GM12878 (cell line): Measurements from ENCODE around the gene PRKCZ. TPM values are rescaled to one million over a fixed set of nuclear protein-coding genes. Genes with fewer than 3 reads are reported as not detected.

Source experiments
- ATAC-seq: fragments of 200-7000 bp; cut with Tn5 transposase; 3 replicates; pipeline ENCODE4 v1.9.1; 2020; ENCODE audit warnings: mild to moderate bottlenecking, moderate library complexity
- BruUV-seq: library from RNA; stranded (reverse); fragments of 400-500 nt; replicated peaks from 2 replicates; lab custom pipeline; 2021; lab: Mats Ljungman, UMichigan
- CTCF ChIA-PET: fragments of 300-600 bp; sonication (Branson Sonifier 250); formaldehyde crosslinking; extraction: SDS; loops from one replicate; lab custom pipeline; 2021; ENCODE audit warnings: inconsistent platforms; lab: Yijun Ruan, JAX
- POLR2A ChIA-PET: fragments of 350-600 bp; formaldehyde crosslinking; extraction: SDS; loops from one replicate; lab custom pipeline; 2021; ENCODE audit warnings: inconsistent platforms; lab: Charles Lee
- RAD21 ChIA-PET: fragments of 300-600 bp; sonication (Branson Sonifier 250); formaldehyde crosslinking; loops from one replicate; lab custom pipeline; 2023; ENCODE audit warnings: antibody characterized with exemption; ENCODE audit not compliant: unreplicated experiment; lab: Charles Lee
- SMC1A ChIA-PET: fragments of 300-600 bp; sonication (Branson Sonifier 250); formaldehyde crosslinking; loops from one replicate; lab custom pipeline; 2023; ENCODE audit not compliant: unreplicated experiment, uncharacterized antibody; lab: Charles Lee
- DNase-seq: peaks from one replicate; pipeline ENCODE4 v3.0.0-alpha.2; 2011; ENCODE audit warnings: low read depth, low spot score
- FAIRE-seq: peaks from 3 replicates; lab custom pipeline; 2011; peaks lifted over from hg19 to GRCh38; lab: Jason Lieb, UNC
- H2AFZ ChIP-seq: 2 replicates; pipeline ENCODE4 v1.6.0; 2011; ENCODE audit warnings: low read depth, low read length, control low read depth; ENCODE audit not compliant: control insufficient read depth
- H3K27ac ChIP-seq: 2 replicates; pipeline ENCODE4 v1.5.1; 2011; ENCODE audit warnings: control low read depth; ENCODE audit not compliant: control insufficient read depth, insufficient read depth
- H3K27me3 ChIP-seq, 2 experiments: replicated peaks in 1 of 2; 2 replicates each; pipeline versions ENCODE4 v1.6.0 to v1.6.1; 2011; ENCODE audit warnings: low read length in 1 of 2; ENCODE audit not compliant: control insufficient read depth in 2 of 2, insufficient read depth in 2 of 2
- H3K36me3 ChIP-seq, 2 experiments: 2 replicates each; pipeline ENCODE4 v1.5.1; 2011; ENCODE audit warnings: low read length in 1 of 2; ENCODE audit not compliant: control insufficient read depth in 2 of 2, insufficient read depth in 2 of 2
- H3K4me1 ChIP-seq: 2 replicates; pipeline ENCODE4 v1.6.1; 2011; ENCODE audit warnings: mild to moderate bottlenecking, low read length, moderate library complexity, mixed read lengths; ENCODE audit not compliant: control insufficient read depth, insufficient read depth
- H3K4me2 ChIP-seq: 2 replicates; pipeline ENCODE4 v1.6.0; 2011; ENCODE audit warnings: control low read depth; ENCODE audit not compliant: control insufficient read depth, insufficient read depth
- H3K4me3 ChIP-seq: fragments of 200-600 bp; sonication (generic); 2 replicates; pipeline ENCODE4 v1.5.1; 2016
- H3K79me2 ChIP-seq: 2 replicates; pipeline ENCODE4 v1.6.0; 2011; ENCODE audit warnings: low read length; ENCODE audit not compliant: control insufficient read depth, insufficient read depth
- H3K9ac ChIP-seq: 2 replicates; pipeline ENCODE4 v1.8.0; 2011; ENCODE audit warnings: low read length, control low read depth, mixed read lengths; ENCODE audit not compliant: control insufficient read depth, insufficient read depth
- H3K9me3 ChIP-seq: replicated peaks from 3 replicates; pipeline ENCODE4 v1.5.1; 2011; ENCODE audit warnings: mild to moderate bottlenecking, low read length; ENCODE audit not compliant: control insufficient read depth, insufficient read depth
- H4K20me1 ChIP-seq: 2 replicates; pipeline ENCODE4 v1.6.0; 2011; ENCODE audit not compliant: control insufficient read depth, insufficient read depth
- POLR2AphosphoS5 ChIP-seq: IDR thresholded peaks from 2 replicates; pipeline ENCODE4 v1.6.1; 2011; ENCODE audit warnings: mild to moderate bottlenecking, low read length, inconsistent platforms
- ZNF274 ChIP-seq: IDR thresholded peaks from one replicate; pipeline ENCODE4 v1.8.0; 2011; ENCODE audit not compliant: insufficient read length, insufficient read depth
- WGBS: methylation state at CpG from one replicate; pipeline ENCODE4 v1.1.6; 2016; ENCODE audit warnings: low lambda C conversion rate; ENCODE audit not compliant: insufficient replicate concordance, insufficient coverage; ENCODE audit errors: missing lambda C conversion rate; 5-methylcytosine and 5-hydroxymethylcytosine counted together
- in situ Hi-C: fragments of 300-500 bp; cut with MboI; formaldehyde crosslinking; loops from 9 replicates; pipeline ENCODE4 v1.14.3; 2018; ENCODE audit warnings: mixed read lengths
- intact Hi-C: fragments of 100-400 bp; cut with micrococcal nuclease; formaldehyde crosslinking; loops from one replicate; pipeline ENCODE4 v1.14.2; 2022; ENCODE audit not compliant: unreplicated experiment
- polyA plus RNA-seq, 11 experiments: library from polyadenylated mRNA; depleted of rRNA in 4 of 11; unstranded in 6 of 11; stranded (reverse) in 5 of 11; fragments of >200 nt; fragmentation: Nextera tagmentation in 4 of 11; fragmentation: Illumina TruSeq in 1 of 11; extraction: Ambion mirVana in 4 of 11; extraction: Trizol in 1 of 11; gene quantifications; 1 replicate in 1 of 11; 2 replicates in 10 of 11; pipeline versions ENCODE4 v1.2.1 to v1.2.3, GENCODE V29; 2011 to 2016; ENCODE audit warnings: inconsistent platforms in 2 of 11, missing spikeins in 2 of 11, low read depth in 1 of 11
- total RNA-seq, 4 experiments: library from RNA; depleted of rRNA in 3 of 4; stranded (reverse); fragments of >200 nt in 3 of 4; fragmentation: Illumina TruSeq in 1 of 4; extraction: Trizol in 1 of 4; gene quantifications; 2 replicates each; pipeline versions ENCODE4 v1.2.1 to v1.2.3, GENCODE V29; 2013 to 2021
- TF ChIP-seq, protein P1 (sequence below): IDR thresholded peaks from 2 replicates; pipeline ENCODE4 v1.6.1; 2012; ENCODE audit warnings: improper control_type of control experiment, low read depth, low read length; ENCODE audit not compliant: insufficient replicate concordance
- TF ChIP-seq, protein P2 (sequence below): fragments of 150-350 bp; IDR thresholded peaks from 2 replicates; pipeline ENCODE4 v1.6.1; 2016; ENCODE audit warnings: low read depth, low read length
- TF ChIP-seq, protein P3 (sequence below): fragments of 450-650 bp; formaldehyde crosslinking; IDR thresholded peaks from 2 replicates; pipeline ENCODE4 v1.5.0; 2022; ENCODE audit warnings: mild to moderate bottlenecking, missing genetic modification characterization
- TF ChIP-seq, protein P4 (sequence below): IDR thresholded peaks from 2 replicates; pipeline ENCODE4 v1.6.1; 2011; ENCODE audit warnings: borderline replicate concordance, low read depth, mild to moderate bottlenecking, moderate library complexity, low read length; ENCODE audit not compliant: insufficient read depth, poor library complexity, severe bottlenecking
- TF ChIP-seq, protein P5 (sequence below), 3 experiments: IDR thresholded peaks in 2 of 3; conservative IDR thresholded peaks in 1 of 3; 2 replicates each; pipeline ENCODE4 v1.5.1; 2011; ENCODE audit warnings: low read depth in 3 of 3, low read length in 3 of 3, mild to moderate bottlenecking in 3 of 3, control low read depth in 2 of 3, moderate library complexity in 2 of 3, inconsistent platforms in 1 of 3, mixed read lengths in 1 of 3; ENCODE audit not compliant: control insufficient read depth in 2 of 3, insufficient read depth in 1 of 3; ENCODE audit errors: extremely low read depth in 1 of 3

The PRKCZ gene
- total and polyA plus RNA-seq, 10 of the 15 experiments (the other 5 are each of a cell fraction or from before 2014, with no cell fraction given) = 0.05 to 1.9 (median 0.64) TPM; not detected in 1

DNA sequence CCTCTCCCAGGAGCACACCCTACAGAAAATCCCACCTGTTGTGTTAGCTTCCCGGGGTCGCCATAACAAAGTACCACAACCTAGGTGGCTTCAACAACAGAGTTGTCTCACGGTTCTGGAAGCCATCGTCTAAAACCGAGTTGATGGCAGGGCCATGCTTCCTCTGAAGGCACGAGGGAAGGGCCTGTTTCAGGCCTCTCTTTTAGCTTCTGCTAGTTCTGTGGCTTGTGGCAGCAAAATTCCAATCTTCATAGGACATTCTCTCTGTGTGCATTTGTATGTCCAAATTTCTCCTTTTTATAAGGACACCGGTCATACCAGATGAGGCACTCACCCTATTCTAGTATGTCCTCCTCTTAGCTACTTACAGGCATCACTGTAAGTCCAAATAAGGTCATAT lies 49.8 kb upstream of the PRKCZ start:
- ChIA-PET CTCF (interaction anchor here (0.6 kb wide), 1 partner anchor 15 kb away, joined by 3 read pairs; no protein-coding TSS in a partner anchor), RAD21 (no interaction called here), SMC1A (no interaction called here), POLR2A (no interaction called here)
- H3K27me3 ChIP-seq = no peaks in the 10 kb centered on the region; a peak in 1 of 4 replicates
- DNase-seq (no peak), FAIRE-seq (no peak), ATAC-seq (no peak)
- no peaks in the 10 kb centered on the region for H3K79me2 ChIP-seq
- H3K9me3 ChIP-seq = no peaks in the 10 kb centered on the region
- H3K9ac ChIP-seq = no peak overlapping the region
- BruUV-seq = no TSS peak
- in situ Hi-C loops (no loop called here), intact Hi-C loops (no loop called here)
- no peak overlapping the region for H2AFZ ChIP-seq
- H3K27ac ChIP-seq = no peak overlapping the region
- H3K4me3 ChIP-seq = no peak overlapping the region
- no peak overlapping the region for H3K4me2 ChIP-seq
- H4K20me1 ChIP-seq = no peaks in the 10 kb centered on the region
- H3K36me3 ChIP-seq = no peaks in the 10 kb centered on the region
- H3K4me1 ChIP-seq = no peaks in the 10 kb centered on the region
- 22% methylated on average over 7 of the region's 7 CpGs for WGBS
- TF ChIP-seq, protein P1, sequence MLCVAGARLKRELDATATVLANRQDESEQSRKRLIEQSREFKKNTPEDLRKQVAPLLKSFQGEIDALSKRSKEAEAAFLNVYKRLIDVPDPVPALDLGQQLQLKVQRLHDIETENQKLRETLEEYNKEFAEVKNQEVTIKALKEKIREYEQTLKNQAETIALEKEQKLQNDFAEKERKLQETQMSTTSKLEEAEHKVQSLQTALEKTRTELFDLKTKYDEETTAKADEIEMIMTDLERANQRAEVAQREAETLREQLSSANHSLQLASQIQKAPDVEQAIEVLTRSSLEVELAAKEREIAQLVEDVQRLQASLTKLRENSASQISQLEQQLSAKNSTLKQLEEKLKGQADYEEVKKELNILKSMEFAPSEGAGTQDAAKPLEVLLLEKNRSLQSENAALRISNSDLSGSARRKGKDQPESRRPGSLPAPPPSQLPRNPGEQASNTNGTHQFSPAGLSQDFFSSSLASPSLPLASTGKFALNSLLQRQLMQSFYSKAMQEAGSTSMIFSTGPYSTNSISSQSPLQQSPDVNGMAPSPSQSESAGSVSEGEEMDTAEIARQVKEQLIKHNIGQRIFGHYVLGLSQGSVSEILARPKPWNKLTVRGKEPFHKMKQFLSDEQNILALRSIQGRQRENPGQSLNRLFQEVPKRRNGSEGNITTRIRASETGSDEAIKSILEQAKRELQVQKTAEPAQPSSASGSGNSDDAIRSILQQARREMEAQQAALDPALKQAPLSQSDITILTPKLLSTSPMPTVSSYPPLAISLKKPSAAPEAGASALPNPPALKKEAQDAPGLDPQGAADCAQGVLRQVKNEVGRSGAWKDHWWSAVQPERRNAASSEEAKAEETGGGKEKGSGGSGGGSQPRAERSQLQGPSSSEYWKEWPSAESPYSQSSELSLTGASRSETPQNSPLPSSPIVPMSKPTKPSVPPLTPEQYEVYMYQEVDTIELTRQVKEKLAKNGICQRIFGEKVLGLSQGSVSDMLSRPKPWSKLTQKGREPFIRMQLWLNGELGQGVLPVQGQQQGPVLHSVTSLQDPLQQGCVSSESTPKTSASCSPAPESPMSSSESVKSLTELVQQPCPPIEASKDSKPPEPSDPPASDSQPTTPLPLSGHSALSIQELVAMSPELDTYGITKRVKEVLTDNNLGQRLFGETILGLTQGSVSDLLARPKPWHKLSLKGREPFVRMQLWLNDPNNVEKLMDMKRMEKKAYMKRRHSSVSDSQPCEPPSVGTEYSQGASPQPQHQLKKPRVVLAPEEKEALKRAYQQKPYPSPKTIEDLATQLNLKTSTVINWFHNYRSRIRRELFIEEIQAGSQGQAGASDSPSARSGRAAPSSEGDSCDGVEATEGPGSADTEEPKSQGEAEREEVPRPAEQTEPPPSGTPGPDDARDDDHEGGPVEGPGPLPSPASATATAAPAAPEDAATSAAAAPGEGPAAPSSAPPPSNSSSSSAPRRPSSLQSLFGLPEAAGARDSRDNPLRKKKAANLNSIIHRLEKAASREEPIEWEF = no peak
- TF ChIP-seq, protein P2, sequence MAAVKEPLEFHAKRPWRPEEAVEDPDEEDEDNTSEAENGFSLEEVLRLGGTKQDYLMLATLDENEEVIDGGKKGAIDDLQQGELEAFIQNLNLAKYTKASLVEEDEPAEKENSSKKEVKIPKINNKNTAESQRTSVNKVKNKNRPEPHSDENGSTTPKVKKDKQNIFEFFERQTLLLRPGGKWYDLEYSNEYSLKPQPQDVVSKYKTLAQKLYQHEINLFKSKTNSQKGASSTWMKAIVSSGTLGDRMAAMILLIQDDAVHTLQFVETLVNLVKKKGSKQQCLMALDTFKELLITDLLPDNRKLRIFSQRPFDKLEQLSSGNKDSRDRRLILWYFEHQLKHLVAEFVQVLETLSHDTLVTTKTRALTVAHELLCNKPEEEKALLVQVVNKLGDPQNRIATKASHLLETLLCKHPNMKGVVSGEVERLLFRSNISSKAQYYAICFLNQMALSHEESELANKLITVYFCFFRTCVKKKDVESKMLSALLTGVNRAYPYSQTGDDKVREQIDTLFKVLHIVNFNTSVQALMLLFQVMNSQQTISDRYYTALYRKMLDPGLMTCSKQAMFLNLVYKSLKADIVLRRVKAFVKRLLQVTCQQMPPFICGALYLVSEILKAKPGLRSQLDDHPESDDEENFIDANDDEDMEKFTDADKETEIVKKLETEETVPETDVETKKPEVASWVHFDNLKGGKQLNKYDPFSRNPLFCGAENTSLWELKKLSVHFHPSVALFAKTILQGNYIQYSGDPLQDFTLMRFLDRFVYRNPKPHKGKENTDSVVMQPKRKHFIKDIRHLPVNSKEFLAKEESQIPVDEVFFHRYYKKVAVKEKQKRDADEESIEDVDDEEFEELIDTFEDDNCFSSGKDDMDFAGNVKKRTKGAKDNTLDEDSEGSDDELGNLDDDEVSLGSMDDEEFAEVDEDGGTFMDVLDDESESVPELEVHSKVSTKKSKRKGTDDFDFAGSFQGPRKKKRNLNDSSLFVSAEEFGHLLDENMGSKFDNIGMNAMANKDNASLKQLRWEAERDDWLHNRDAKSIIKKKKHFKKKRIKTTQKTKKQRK = no peak
- TF ChIP-seq, protein P3, sequence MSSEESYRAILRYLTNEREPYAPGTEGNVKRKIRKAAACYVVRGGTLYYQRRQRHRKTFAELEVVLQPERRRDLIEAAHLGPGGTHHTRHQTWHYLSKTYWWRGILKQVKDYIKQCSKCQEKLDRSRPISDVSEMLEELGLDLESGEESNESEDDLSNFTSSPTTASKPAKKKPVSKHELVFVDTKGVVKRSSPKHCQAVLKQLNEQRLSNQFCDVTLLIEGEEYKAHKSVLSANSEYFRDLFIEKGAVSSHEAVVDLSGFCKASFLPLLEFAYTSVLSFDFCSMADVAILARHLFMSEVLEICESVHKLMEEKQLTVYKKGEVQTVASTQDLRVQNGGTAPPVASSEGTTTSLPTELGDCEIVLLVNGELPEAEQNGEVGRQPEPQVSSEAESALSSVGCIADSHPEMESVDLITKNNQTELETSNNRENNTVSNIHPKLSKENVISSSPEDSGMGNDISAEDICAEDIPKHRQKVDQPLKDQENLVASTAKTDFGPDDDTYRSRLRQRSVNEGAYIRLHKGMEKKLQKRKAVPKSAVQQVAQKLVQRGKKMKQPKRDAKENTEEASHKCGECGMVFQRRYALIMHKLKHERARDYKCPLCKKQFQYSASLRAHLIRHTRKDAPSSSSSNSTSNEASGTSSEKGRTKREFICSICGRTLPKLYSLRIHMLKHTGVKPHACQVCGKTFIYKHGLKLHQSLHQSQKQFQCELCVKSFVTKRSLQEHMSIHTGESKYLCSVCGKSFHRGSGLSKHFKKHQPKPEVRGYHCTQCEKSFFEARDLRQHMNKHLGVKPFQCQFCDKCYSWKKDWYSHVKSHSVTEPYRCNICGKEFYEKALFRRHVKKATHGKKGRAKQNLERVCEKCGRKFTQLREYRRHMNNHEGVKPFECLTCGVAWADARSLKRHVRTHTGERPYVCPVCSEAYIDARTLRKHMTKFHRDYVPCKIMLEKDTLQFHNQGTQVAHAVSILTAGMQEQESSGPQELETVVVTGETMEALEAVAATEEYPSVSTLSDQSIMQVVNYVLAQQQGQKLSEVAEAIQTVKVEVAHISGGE = no peak
- TF ChIP-seq, protein P4, sequence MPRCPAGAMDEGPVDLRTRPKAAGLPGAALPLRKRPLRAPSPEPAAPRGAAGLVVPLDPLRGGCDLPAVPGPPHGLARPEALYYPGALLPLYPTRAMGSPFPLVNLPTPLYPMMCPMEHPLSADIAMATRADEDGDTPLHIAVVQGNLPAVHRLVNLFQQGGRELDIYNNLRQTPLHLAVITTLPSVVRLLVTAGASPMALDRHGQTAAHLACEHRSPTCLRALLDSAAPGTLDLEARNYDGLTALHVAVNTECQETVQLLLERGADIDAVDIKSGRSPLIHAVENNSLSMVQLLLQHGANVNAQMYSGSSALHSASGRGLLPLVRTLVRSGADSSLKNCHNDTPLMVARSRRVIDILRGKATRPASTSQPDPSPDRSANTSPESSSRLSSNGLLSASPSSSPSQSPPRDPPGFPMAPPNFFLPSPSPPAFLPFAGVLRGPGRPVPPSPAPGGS = no peak
- TF ChIP-seq, protein P5, sequence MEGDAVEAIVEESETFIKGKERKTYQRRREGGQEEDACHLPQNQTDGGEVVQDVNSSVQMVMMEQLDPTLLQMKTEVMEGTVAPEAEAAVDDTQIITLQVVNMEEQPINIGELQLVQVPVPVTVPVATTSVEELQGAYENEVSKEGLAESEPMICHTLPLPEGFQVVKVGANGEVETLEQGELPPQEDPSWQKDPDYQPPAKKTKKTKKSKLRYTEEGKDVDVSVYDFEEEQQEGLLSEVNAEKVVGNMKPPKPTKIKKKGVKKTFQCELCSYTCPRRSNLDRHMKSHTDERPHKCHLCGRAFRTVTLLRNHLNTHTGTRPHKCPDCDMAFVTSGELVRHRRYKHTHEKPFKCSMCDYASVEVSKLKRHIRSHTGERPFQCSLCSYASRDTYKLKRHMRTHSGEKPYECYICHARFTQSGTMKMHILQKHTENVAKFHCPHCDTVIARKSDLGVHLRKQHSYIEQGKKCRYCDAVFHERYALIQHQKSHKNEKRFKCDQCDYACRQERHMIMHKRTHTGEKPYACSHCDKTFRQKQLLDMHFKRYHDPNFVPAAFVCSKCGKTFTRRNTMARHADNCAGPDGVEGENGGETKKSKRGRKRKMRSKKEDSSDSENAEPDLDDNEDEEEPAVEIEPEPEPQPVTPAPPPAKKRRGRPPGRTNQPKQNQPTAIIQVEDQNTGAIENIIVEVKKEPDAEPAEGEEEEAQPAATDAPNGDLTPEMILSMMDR (IDR thresholded peaks at IDR 0.05 in 2 of 3, conservative IDR thresholded peaks at IDR 0.05 in 1 of 3; ENCODE audit: control insufficient read depth in 2 of 3, extremely low read depth in 1 of 3, insufficient read depth in 1 of 3, low read depth in 3 of 3, low read length in 3 of 3) = no peak
- TF ChIP-seq POLR2AphosphoS5 = no peak
- no peak for TF ChIP-seq ZNF274
